ENCODE measurements around the gene OR2AT4. TPM values are rescaled to one million over a fixed set of nuclear protein-coding genes. Genes with fewer than 3 reads are reported as not detected.
"Not testable (repeated sequence)": the region's sequence is repeated elsewhere in the genome, so short reads cannot be mapped to it uniquely, and the experiment has no call there.

Gene OR2AT4
- total and polyA plus RNA-seq, 2 of the 4 experiments (the other 2 are of a cell fraction): not detected

GRCh38 chr11:75047191-75047590 is 49.5 kb downstream of the OR2AT4 start:
- Histone ChIP-seq H3K9me1 (ENCODE audit: insufficient read depth, low read length) (no peaks in the 10 kb centered on the region), H4K20me1 (ENCODE audit: insufficient read depth, low read length) (no peaks in the 10 kb centered on the region), H3K18ac (ENCODE audit: low read depth, low read length) (no peak overlapping the region), H3K27ac (ENCODE audit: insufficient read depth, low read length) (no peak overlapping the region), H3K56ac (ENCODE audit: extremely low read depth, insufficient read depth, low read length) (no peak overlapping the region), H2BK5ac (ENCODE audit: low read depth, low read length, poor library complexity, severe bottlenecking) (no peak overlapping the region), H3K79me1 (ENCODE audit: low read depth in 1 of 2, low read length in 2 of 2) (no peaks in the 10 kb centered on the region), H4K8ac (ENCODE audit: low read depth in 2 of 2, low read length in 2 of 2) (no peak overlapping the region), H2AK5ac (ENCODE audit: low read depth, low read length) (no peak overlapping the region), H2BK15ac (ENCODE audit: low read depth, low read length) (no peak overlapping the region), H2AFZ (replicated peaks; ENCODE audit: low read length, poor library complexity) (no peak overlapping the region), H4K5ac (ENCODE audit: low read depth, low read length) (no peak overlapping the region), H3K4me3 (ENCODE audit: insufficient read depth, low read depth, low read length) (no peak overlapping the region), H3K23ac (ENCODE audit: low read depth, low read length) (no peak overlapping the region), H2AK9ac (replicated peaks; ENCODE audit: low read depth, low read length, poor library complexity) (no peak overlapping the region), H2BK20ac (ENCODE audit: low read depth, low read length) (no peak overlapping the region), H3K14ac (replicated peaks; ENCODE audit: low read depth, low read length) (no peak overlapping the region), H3K27me3 (ENCODE audit: control insufficient read depth, insufficient read depth, low read length) (peaks cover 21% of the 10 kb centered on the region), H4K91ac (ENCODE audit: insufficient read depth, low read depth, low read length) (no peak overlapping the region), H3K4me2 (ENCODE audit: low read depth, low read length) (no peak overlapping the region), H3K36me3 (ENCODE audit: control insufficient read depth, insufficient read depth, low read length) (no peaks in the 10 kb centered on the region), H3K9me3 (ENCODE audit: control insufficient read depth, insufficient read depth, low read length) (peaks cover 3% of the 10 kb centered on the region; the same call in 1 of the 2 replicates), H3K4ac (ENCODE audit: low read depth, low read length) (no peak overlapping the region), H2BK120ac (ENCODE audit: low read depth, low read length) (no peak overlapping the region), H3K4me1 (ENCODE audit: control insufficient read depth, insufficient read depth, low read length) (no peaks in the 10 kb centered on the region), H3K9ac (ENCODE audit: low read depth, low read length) (no peak overlapping the region)
- WGBS, 2 experiments (ENCODE audit: extremely low coverage in 2 of 2, insufficient read length in 1 of 2): 60% methylated on average over 1 of the region's 4 CpGs; no CpG with 5 or more reads in 1 of the 2 experiments
- intact Hi-C loops (cut with micrococcal nuclease): no loop called here
- POLR2A ChIA-PET (ENCODE audit: unreplicated experiment): no interaction called here
- CTCF ChIA-PET: no interaction called here
- dilution Hi-C loops (cut with HindIII; ENCODE audit: low sequenced_read_pairs, unreplicated experiment): no loop called here
- no peak for ATAC-seq (ENCODE audit: low read depth)
- in situ Hi-C loops (cut with MboI; ENCODE audit: low sequenced_read_pairs): no loop called here
- no peak for DNase-seq
- BruUV-seq (replicated peaks): no TSS peak
- TF ChIP-seq POLR2A (IDR thresholded peaks at IDR 0.05; ENCODE audit: low read depth, low read length): no peak
- TF ChIP-seq RCOR1 (IDR thresholded peaks at IDR 0.05; ENCODE audit: insufficient replicate concordance, low read length): no peak
- no peak for TF ChIP-seq SMC3 (IDR thresholded peaks at IDR 0.05; ENCODE audit: low read depth, low read length)
- TF ChIP-seq MAFK (IDR thresholded peaks at IDR 0.05; ENCODE audit: low read depth, low read length): no peak
- no peak for TF ChIP-seq RAD21 (IDR thresholded peaks at IDR 0.05; ENCODE audit: low read length)
- TF ChIP-seq FOS (IDR thresholded peaks at IDR 0.05; ENCODE audit: low read depth, low read length): no peak

GRCh38 chr11:75046668-75047067 is 50.0 kb downstream of the OR2AT4 start:
- H4K5ac ChIP-seq (ENCODE audit: low read depth, low read length); CTCF ChIA-PET; H4K8ac ChIP-seq (ENCODE audit: low read depth in 2 of 2, low read length in 2 of 2); H3K23ac ChIP-seq (ENCODE audit: low read depth, low read length); H2AK9ac ChIP-seq (replicated peaks; ENCODE audit: low read depth, low read length, poor library complexity); H2BK5ac ChIP-seq (ENCODE audit: low read depth, low read length, poor library complexity, severe bottlenecking); H3K4me1 ChIP-seq (ENCODE audit: control insufficient read depth, insufficient read depth, low read length); H3K4me3 ChIP-seq (ENCODE audit: insufficient read depth, low read depth, low read length); H2BK20ac ChIP-seq (ENCODE audit: low read depth, low read length); POLR2A ChIA-PET (ENCODE audit: unreplicated experiment); H3K4ac ChIP-seq (ENCODE audit: low read depth, low read length); H3K18ac ChIP-seq (ENCODE audit: low read depth, low read length); in situ Hi-C loops (cut with MboI; ENCODE audit: low sequenced_read_pairs); DNase-seq; H3K14ac ChIP-seq (replicated peaks; ENCODE audit: low read depth, low read length); H3K36me3 ChIP-seq (ENCODE audit: control insufficient read depth, insufficient read depth, low read length); H3K27ac ChIP-seq (ENCODE audit: insufficient read depth, low read length); H2AFZ ChIP-seq (replicated peaks; ENCODE audit: low read length, poor library complexity); H3K9ac ChIP-seq (ENCODE audit: low read depth, low read length); H2BK120ac ChIP-seq (ENCODE audit: low read depth, low read length); dilution Hi-C loops (cut with HindIII; ENCODE audit: low sequenced_read_pairs, unreplicated experiment); H3K9me1 ChIP-seq (ENCODE audit: insufficient read depth, low read length); H2BK15ac ChIP-seq (ENCODE audit: low read depth, low read length); H4K20me1 ChIP-seq (ENCODE audit: insufficient read depth, low read length); BruUV-seq (replicated peaks); H3K79me1 ChIP-seq (ENCODE audit: low read depth in 1 of 2, low read length in 2 of 2); H4K91ac ChIP-seq (ENCODE audit: insufficient read depth, low read depth, low read length); H3K9me3 ChIP-seq (ENCODE audit: control insufficient read depth, insufficient read depth, low read length); intact Hi-C loops (cut with micrococcal nuclease); H3K56ac ChIP-seq (ENCODE audit: extremely low read depth, insufficient read depth, low read length); H3K4me2 ChIP-seq (ENCODE audit: low read depth, low read length); ATAC-seq (ENCODE audit: low read depth); H2AK5ac ChIP-seq (ENCODE audit: low read depth, low read length): not testable (repeated sequence)
- WGBS, 2 experiments (ENCODE audit: extremely low coverage in 2 of 2, insufficient read length in 1 of 2): 67% methylated on average over 3 of the region's 5 CpGs; no CpG with 5 or more reads in 1 of the 2 experiments
- H3K27me3 ChIP-seq (ENCODE audit: control insufficient read depth, insufficient read depth, low read length): peaks cover 21% of the 10 kb centered on the region

All from IMR-90 (cell line).